IPS DF 4.7 (cell line): ENCODE measurements around the gene CABP2.
"Not testable (repeated sequence)": the region's sequence is repeated elsewhere in the genome, so short reads cannot be mapped to it uniquely, and the experiment has no call there.

Experiments
- DNase-seq: peaks from one replicate; pipeline ENCODE4 v3.0.0-alpha.2; 2013; ENCODE audit warnings: low spot score; ENCODE audit errors: extremely low read depth

The CABP2 gene

GRCh38 chr11:67494371-67495233 is 28.6 kb downstream of the CABP2 start:
- no peak for DNase-seq

- DNase-seq, result no peak
Measured at GRCh38 chr11:67493548-67494370, 29.5 kb downstream of the CABP2 start.

GRCh38 chr11:67492801-67493547 is 30.3 kb downstream of the CABP2 start:
- no peak for DNase-seq

DNA sequence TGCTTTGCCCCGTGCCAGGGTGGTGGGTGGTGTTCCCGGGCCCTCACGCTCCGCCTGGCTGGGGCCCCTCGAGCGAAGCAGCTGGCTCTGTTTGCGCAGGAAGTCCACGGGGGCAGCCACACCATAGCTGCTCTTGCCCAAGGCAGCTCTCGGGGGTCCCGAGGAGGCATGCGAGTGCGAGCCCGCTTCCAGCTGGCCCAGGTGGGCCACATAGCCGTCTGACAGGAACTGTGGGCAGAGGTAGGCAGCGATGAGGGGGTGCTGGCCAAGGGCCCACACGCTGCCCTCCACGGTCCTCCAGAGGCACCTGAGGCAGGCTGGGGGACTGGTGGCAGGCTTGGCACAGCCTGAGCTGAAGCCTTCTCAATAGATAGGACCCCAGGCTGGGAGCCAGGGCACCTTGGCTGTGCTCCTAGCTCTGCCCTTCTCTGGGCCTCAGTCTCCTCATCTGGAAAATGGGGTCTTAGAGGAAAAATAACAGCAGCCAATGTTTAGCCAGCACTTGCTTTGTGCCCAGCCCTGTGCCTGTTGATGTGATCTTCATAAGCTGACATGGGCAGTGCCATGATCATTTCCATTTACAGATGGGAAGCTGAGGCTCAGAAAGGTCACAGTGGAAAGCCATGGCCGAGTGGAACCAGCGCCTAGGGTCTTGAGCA is 31.0 kb downstream of the CABP2 start:
- DNase-seq, result no peak

- DNase-seq, result no peak
Measured at GRCh38 chr11:67491276-67492068, 31.8 kb downstream of the CABP2 start.

DNA sequence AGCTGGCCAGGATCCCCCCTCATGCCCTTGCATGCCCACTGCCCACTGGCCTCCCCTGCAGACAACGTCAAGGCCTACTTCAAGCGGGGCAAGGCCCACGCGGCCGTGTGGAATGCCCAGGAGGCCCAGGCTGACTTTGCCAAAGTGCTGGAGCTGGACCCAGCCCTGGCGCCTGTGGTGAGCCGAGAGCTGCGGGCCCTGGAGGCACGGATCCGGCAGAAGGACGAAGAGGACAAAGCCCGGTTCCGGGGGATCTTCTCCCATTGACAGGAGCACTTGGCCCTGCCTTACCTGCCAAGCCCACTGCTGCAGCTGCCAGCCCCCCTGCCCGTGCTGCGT is 32.5 kb downstream of the CABP2 start:
- no peak for DNase-seq

GRCh38 chr11:67489885-67490726 is 33.1 kb downstream of the CABP2 start:
- DNase-seq, result no peak

DNA sequence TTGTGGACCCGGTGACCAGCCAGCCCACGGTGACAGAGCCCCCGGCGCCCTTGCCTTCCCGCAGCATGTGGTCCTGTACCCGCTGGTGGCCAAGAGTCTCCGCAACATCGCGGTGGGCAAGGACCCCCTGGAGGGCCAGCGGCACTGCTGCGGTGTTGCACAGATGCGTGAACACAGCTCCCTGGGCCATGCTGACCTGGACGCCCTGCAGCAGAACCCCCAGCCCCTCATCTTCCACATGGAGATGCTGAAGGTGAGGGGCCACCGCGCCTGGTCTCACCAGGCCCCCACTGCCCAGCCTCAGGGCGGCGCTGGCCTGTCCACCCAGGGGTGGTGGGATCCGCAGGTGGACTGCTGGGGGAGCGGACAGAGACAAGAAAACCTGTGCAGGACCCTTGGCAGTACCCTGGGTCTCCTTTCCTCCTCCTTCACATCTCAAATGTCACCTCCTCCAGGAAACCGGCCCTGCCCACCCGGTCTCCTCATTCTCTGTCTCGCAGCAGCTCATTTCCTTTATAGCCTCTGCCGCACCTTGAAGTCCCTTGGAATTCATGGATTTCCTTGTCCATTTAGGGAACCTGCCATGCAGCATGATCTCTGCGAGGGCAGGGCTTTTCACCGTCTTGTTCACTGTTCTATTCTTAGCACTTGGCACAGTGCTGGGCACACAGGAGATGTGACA is 33.9 kb downstream of the CABP2 start:
- no peak for DNase-seq

DNA sequence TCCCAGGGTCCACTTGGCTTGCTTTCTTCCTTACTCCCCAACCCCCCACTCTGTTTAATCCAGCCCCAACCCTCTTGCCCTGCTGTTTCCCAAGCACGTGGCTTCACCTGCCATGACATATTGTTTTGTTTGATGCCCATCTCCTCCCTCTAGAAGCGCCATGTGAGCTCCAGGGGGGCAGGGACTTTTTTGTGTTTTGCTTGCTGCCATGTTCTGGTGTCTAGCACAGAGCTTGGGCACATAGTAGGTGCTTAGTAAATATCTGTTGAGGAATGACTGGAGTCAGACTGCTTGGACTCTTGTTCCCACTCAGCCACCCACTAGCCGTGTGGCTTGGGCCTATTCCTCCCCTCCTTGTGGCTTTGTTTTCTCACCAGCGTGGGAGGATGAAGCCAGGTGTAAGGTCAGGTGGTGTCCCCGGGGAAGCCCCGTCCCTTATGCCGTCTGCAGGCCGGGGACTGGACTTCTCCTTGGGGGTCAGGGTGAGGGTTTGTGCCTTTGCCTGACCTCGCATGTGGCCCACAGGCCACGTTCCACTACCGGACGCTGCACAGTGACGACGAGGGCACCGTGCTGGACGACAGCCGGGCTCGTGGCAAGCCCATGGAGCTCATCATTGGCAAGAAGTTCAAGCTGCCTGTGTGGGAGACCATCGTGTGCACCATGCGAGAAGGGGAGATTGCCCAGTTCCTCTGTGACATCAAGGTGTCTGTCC is 36.6 kb downstream of the CABP2 start:
- DNase-seq, result no peak

- DNase-seq, result not testable (repeated sequence)
Measured at GRCh38 chr11:67485873-67486361, 37.3 kb downstream of the CABP2 start.

DNA sequence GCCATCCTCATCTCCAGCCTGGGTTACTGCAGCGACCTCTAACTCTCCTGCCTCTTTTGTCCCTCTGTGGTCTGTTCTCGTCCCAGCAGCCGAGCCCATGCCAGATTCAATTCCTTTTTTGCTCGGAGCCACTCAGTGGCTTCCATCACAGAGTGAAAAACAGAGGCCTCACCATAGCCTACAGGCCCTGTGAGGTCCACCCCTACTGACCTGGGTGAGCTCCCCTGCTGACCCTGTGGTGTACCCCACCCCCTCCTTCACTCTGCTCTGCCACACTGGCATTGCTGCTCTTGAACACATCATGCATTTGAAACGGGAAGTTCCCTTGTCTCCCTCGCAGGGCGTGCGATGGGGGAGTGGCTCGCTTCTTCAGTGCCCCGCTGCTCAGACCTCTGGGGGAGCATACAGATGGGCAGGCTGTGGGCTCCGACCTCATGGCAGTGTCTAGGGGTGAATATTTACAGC is 38.4 kb downstream of the CABP2 start:
- no peak for DNase-seq

- no peak for DNase-seq
Measured at GRCh38 chr11:67483831-67484665, 39.2 kb downstream of the CABP2 start.

- DNase-seq, result peak; percentile 95
Measured at GRCh38 chr11:67482827-67483798, 40.1 kb downstream of the CABP2 start, which contains the start of gene AIP. Gene AIP, plus strand, starts transcription at chr11:67483026. Its CDS starts 133 bp downstream, at chr11:67483159.

- DNase-seq, result no peak
Measured at GRCh38 chr11:67482275-67482826, 40.9 kb downstream of the CABP2 start.

DNA sequence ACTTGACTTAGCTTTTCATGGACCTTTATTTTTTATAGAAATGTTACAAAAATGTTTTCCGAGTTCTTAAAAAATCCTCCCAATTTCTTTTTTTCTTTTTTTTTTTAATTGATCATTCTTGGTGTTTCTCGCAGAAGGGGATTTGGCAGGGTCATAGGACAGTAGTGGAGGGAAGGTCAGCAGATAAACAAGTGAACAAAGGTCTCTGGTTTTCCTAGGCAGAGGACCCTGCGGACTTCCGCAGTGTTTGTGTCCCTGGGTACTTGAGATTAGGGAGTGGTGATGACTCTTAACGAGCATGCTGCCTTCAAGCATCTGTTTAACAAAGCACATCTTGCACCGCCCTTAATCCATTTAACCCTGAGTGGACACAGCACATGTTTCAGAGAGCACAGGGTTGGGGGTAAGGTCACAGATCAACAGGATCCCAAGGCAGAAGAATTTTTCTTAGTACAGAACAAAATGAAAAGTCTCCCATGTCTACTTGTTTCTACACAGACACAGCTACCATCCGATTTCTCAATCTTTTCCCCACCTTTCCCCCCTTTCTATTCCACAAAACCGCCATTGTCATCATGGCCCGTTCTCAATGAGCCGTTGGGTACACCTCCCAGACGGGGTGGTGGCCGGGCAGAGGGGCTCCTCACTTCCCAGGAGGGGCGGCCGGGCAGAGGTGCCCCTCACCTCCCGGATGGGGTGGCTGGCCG is 45.7 kb downstream of the CABP2 start:
- not testable (repeated sequence) for DNase-seq
